Liver (tissue), 9 donors: ENCODE data around the gene IMMT. TPM values are rescaled to one million over a fixed set of nuclear protein-coding genes. Genes with fewer than 3 reads are reported as not detected.

Experiments used
- DNase-seq: peaks from one replicate; pipeline ENCODE4 v3.0.0-alpha.2; 2017; ENCODE audit warnings: low spot score
- H3K27ac ChIP-seq, 2 donors: one replicate each; pipeline ENCODE4 v1.7.0; 2013; ENCODE audit warnings: inconsistent platforms in 2 of 2, low read length in 2 of 2, control low read depth in 1 of 2, low read depth in 1 of 2, mild to moderate bottlenecking in 1 of 2
- H3K27me3 ChIP-seq, 4 donors: one replicate each; pipeline versions ENCODE4 v1.6.1 to v1.7.0; 2013; ENCODE audit warnings: low read length in 3 of 4, inconsistent platforms in 1 of 4, mild to moderate bottlenecking in 1 of 4, moderate library complexity in 1 of 4; ENCODE audit not compliant: control insufficient read depth in 4 of 4, insufficient read depth in 4 of 4
- H3K36me3 ChIP-seq, 4 donors: one replicate each; pipeline versions ENCODE4 v1.6.1 to v1.7.0; 2013; ENCODE audit warnings: low read length in 3 of 4, mild to moderate bottlenecking in 3 of 4, low read depth in 1 of 4, moderate library complexity in 1 of 4; ENCODE audit not compliant: control insufficient read depth in 4 of 4, insufficient read depth in 3 of 4
- H3K4me1 ChIP-seq, 4 donors: one replicate each; pipeline versions ENCODE4 v1.6.1 to v1.7.0; 2013; ENCODE audit warnings: low read length in 3 of 4, mild to moderate bottlenecking in 3 of 4, moderate library complexity in 1 of 4; ENCODE audit not compliant: control insufficient read depth in 4 of 4, insufficient read depth in 4 of 4
- H3K4me3 ChIP-seq, 3 donors: one replicate each; pipeline versions ENCODE4 v1.6.1 to v1.7.0; 2013; ENCODE audit warnings: low read length in 3 of 3, control low read depth in 1 of 3, low read depth in 1 of 3, mild to moderate bottlenecking in 1 of 3
- H3K9ac ChIP-seq, 2 donors: one replicate each; pipeline ENCODE4 v1.7.0; 2013; ENCODE audit warnings: low read length in 2 of 2, mild to moderate bottlenecking in 2 of 2, moderate library complexity in 2 of 2, control low read depth in 1 of 2, low read depth in 1 of 2
- H3K9me3 ChIP-seq, 4 donors: one replicate each; pipeline versions ENCODE4 v1.6.1 to v1.7.0; 2013; ENCODE audit warnings: low read length in 3 of 4; ENCODE audit not compliant: control insufficient read depth in 4 of 4
- ATF3 ChIP-seq: IDR thresholded peaks from 2 replicates; pipeline ENCODE4 v1.6.1; 2016; ENCODE audit warnings: antibody characterized with exemption
- CTCF ChIP-seq: fragments of 150-350 bp; IDR thresholded peaks from 2 replicates; pipeline ENCODE4 v1.5.1; 2017; ENCODE audit warnings: improper control_type of control experiment, low read depth, low read length; ENCODE audit not compliant: missing input control
- EGR1 ChIP-seq, 2 donors: IDR thresholded peaks; 2 replicates each; pipeline ENCODE4 v1.6.1; 2016 to 2018; ENCODE audit warnings: antibody characterized with exemption in 2 of 2, low read depth in 2 of 2
- FOXA1 ChIP-seq: IDR thresholded peaks from 2 replicates; pipeline ENCODE4 v1.6.1; 2016; ENCODE audit warnings: antibody characterized with exemption
- FOXA2 ChIP-seq: IDR thresholded peaks from 2 replicates; pipeline ENCODE4 v1.6.1; 2016; ENCODE audit warnings: antibody characterized with exemption
- GABPA ChIP-seq, 2 donors: IDR thresholded peaks in 1 of 2; conservative IDR thresholded peaks in 1 of 2; 2 replicates each; pipeline ENCODE4 v1.6.1; 2016; ENCODE audit warnings: antibody characterized with exemption in 2 of 2, mild to moderate bottlenecking in 1 of 2, moderate library complexity in 1 of 2
- HNF4A ChIP-seq, 2 donors: conservative IDR thresholded peaks; 2 replicates each; pipeline ENCODE4 v1.6.1; 2016; ENCODE audit warnings: antibody characterized with exemption in 2 of 2, mild to moderate bottlenecking in 2 of 2
- HNF4G ChIP-seq: IDR thresholded peaks from 2 replicates; pipeline ENCODE4 v1.6.1; 2016; ENCODE audit warnings: antibody characterized with exemption
- JUND ChIP-seq, 2 donors: IDR thresholded peaks; 2 replicates each; pipeline ENCODE4 v1.6.1; 2016; ENCODE audit warnings: antibody characterized with exemption in 2 of 2
- MAX ChIP-seq: IDR thresholded peaks from 2 replicates; pipeline ENCODE4 v1.6.1; 2016; ENCODE audit warnings: antibody characterized with exemption
- NR2F2 ChIP-seq: IDR thresholded peaks from 2 replicates; pipeline ENCODE4 v1.6.1; 2016; ENCODE audit warnings: antibody characterized with exemption
- RAD21 ChIP-seq, 2 donors: IDR thresholded peaks; 2 replicates each; pipeline ENCODE4 v1.6.1; 2016; ENCODE audit warnings: antibody characterized with exemption in 2 of 2, mild to moderate bottlenecking in 2 of 2
- REST ChIP-seq: IDR thresholded peaks from 2 replicates; pipeline ENCODE4 v1.6.1; 2016; ENCODE audit warnings: antibody characterized with exemption, mild to moderate bottlenecking
- RXRA ChIP-seq, 2 donors: IDR thresholded peaks; 2 replicates each; pipeline ENCODE4 v1.6.1; 2017 to 2018; ENCODE audit warnings: antibody characterized with exemption in 2 of 2, mild to moderate bottlenecking in 1 of 2
- SP1 ChIP-seq: IDR thresholded peaks from 2 replicates; pipeline ENCODE4 v1.6.1; 2018; ENCODE audit warnings: antibody characterized with exemption, mild to moderate bottlenecking
- TAF1 ChIP-seq: conservative IDR thresholded peaks from 2 replicates; pipeline ENCODE4 v1.6.1; 2016; ENCODE audit warnings: antibody characterized with exemption, mild to moderate bottlenecking
- YY1 ChIP-seq: IDR thresholded peaks from 2 replicates; pipeline ENCODE4 v1.6.1; 2016; ENCODE audit warnings: antibody characterized with exemption, mild to moderate bottlenecking
- ZBTB33 ChIP-seq: IDR thresholded peaks from 2 replicates; pipeline ENCODE4 v1.6.1; 2016; ENCODE audit warnings: antibody characterized with exemption
- WGBS: extraction: QIAGEN DNeasy Blood & Tissue Kit; methylation state at CpG from one replicate; pipeline ENCODE4 v1.1.7; 2013; 5-methylcytosine and 5-hydroxymethylcytosine counted together
- polyA plus RNA-seq, 2 donors: library from polyadenylated mRNA; stranded (reverse) in 1 of 2; unstranded in 1 of 2; fragments of 200-250 nt in 1 of 2; fragments of >200 nt in 1 of 2; fragmentation: Nextera tagmentation in 1 of 2; extraction: Ambion mirVana in 1 of 2; gene quantifications; one replicate each; pipeline versions ENCODE4 v1.2.1 to v1.2.3, GENCODE V29; 2013 to 2015
- total RNA-seq, 2 donors: library from RNA; depleted of rRNA; stranded (reverse); fragments of >200 nt; gene quantifications; one replicate each; pipeline ENCODE4 v1.2.3, GENCODE V29; 2014
- donor health status: healthy.
- donor health status: healthy.
- donor health status: healthy.
- donor health status: healthy.
- donor health status: healthy.

Gene IMMT
- total and polyA plus RNA-seq, 4 donors, result 38.3 to 49.1 (median 46.9) TPM

GRCh38 chr2:86105969-86106945 lies 89.0 kb downstream of the IMMT start, which contains the start of gene PTCD3:
Gene PTCD3 (plus strand): TSS chr2:86106235. CDS start chr2:86106248, 13 bp downstream.
- H3K27ac ChIP-seq, result peak within 1 kb of the TSS; percentile 41 to 80
- DNase-seq, result peak; percentile 90
- peaks cover 5 to 25% (median 13%) of the 10 kb centered on the region in 4 donors for H3K36me3 ChIP-seq
- H3K9me3 ChIP-seq, result no peaks in the 10 kb centered on the region
- peaks cover 6 to 34% (median 25%) of the 10 kb centered on the region in 4 donors for H3K4me1 ChIP-seq
- H3K27me3 ChIP-seq, result no peaks in the 10 kb centered on the region
- TF ChIP-seq NR2F2 (peak; percentile 54), MAX (peak; percentile 95), FOXA1 (no peak), RAD21 (IDR thresholded peaks at IDR 0.05) (no peak), GABPA (IDR thresholded peaks at IDR 0.05 in 1 of 2, conservative IDR thresholded peaks at IDR 0.05 in 1 of 2) (peak; percentile 45 to 76), RXRA (IDR thresholded peaks at IDR 0.05) (peak; percentile 23 to 38), ZBTB33 (peak; percentile 80), FOXA2 (peak; percentile 21), TAF1 (peak; percentile 51), HNF4G (no peak), CTCF (no peak), ATF3 (no peak), HNF4A (conservative IDR thresholded peaks at IDR 0.05) (peak; percentile 5 to 25), YY1 (peak; percentile 99), SP1 (peak; percentile 90), EGR1 (IDR thresholded peaks at IDR 0.05; ENCODE audit: low read depth in 2 of 2) (peak in 1 of 2 donors; percentile 55), REST (no peak), JUND (IDR thresholded peaks at IDR 0.05) (peak in 1 of 2 donors; percentile 51)
- under 1% methylated on average over 44 of the region's 44 CpGs for WGBS
- H3K4me3 ChIP-seq, result peak within 1 kb of the TSS; percentile 72 to 100 (median 85)
- H3K9ac ChIP-seq, result peak within 1 kb of the TSS; percentile 63 to 74
